Osteoblast (primary cell): Measurements from ENCODE around the gene DIS3L2. TPM values are rescaled to one million over a fixed set of nuclear protein-coding genes. Genes with fewer than 3 reads are reported as not detected.

Experiments
- DNase-seq: peaks from one replicate; pipeline ENCODE4 v3.0.0; 2011; ENCODE audit warnings: low spot score, mixed read lengths; ENCODE audit not compliant: insufficient read length; ENCODE audit errors: missing footprints
- H2AFZ ChIP-seq: 2 replicates; pipeline ENCODE4 v1.6.0; 2011; ENCODE audit warnings: mild to moderate bottlenecking, low read length
- H3K27ac ChIP-seq: 2 replicates; pipeline ENCODE4 v1.5.1; 2011; ENCODE audit warnings: mild to moderate bottlenecking, low read depth, low read length, moderate library complexity
- H3K27me3 ChIP-seq: 2 replicates; pipeline ENCODE4 v1.6.0; 2012; ENCODE audit warnings: mild to moderate bottlenecking, control low read depth, inconsistent platforms, low read length, moderate library complexity; ENCODE audit not compliant: insufficient read depth
- H3K36me3 ChIP-seq: 2 replicates; pipeline ENCODE4 v1.5.1; 2011; ENCODE audit warnings: mild to moderate bottlenecking, low read length, control low read depth, moderate library complexity; ENCODE audit not compliant: insufficient read depth
- H3K4me1 ChIP-seq: 2 replicates; pipeline ENCODE4 v1.5.1; 2011; ENCODE audit warnings: mild to moderate bottlenecking, low read length, control low read depth, moderate library complexity; ENCODE audit not compliant: insufficient read depth
- H3K4me2 ChIP-seq: 2 replicates; pipeline ENCODE4 v1.6.0; 2011; ENCODE audit warnings: mild to moderate bottlenecking, low read length; ENCODE audit not compliant: insufficient read depth
- H3K4me3 ChIP-seq: fragments of 200-600 bp; sonication (generic); 3 replicates; pipeline ENCODE4 v1.5.1; 2012; ENCODE audit warnings: mild to moderate bottlenecking, low read length, inconsistent platforms; ENCODE audit not compliant: insufficient read depth
- H3K79me2 ChIP-seq: 2 replicates; pipeline ENCODE4 v1.6.0; 2012; ENCODE audit warnings: mild to moderate bottlenecking, low read length, control low read depth, inconsistent platforms; ENCODE audit not compliant: insufficient read depth
- H3K9me3 ChIP-seq: 2 replicates; pipeline ENCODE4 v1.5.1; 2011; ENCODE audit warnings: low read depth, low read length, control low read depth
- H4K20me1 ChIP-seq: 2 replicates; pipeline ENCODE4 v1.6.0; 2012; ENCODE audit warnings: mild to moderate bottlenecking, low read length, control low read depth; ENCODE audit not compliant: insufficient read depth
- total RNA-seq: library from RNA; depleted of rRNA; stranded (reverse); fragments of >200 nt; gene quantifications from 2 replicates; pipeline ENCODE4 v1.2.3, GENCODE V29; 2012
- TF ChIP-seq, protein P1 (sequence below): IDR thresholded peaks from 2 replicates; pipeline ENCODE4 v1.5.1; 2011; ENCODE audit warnings: mild to moderate bottlenecking, low read depth, low read length, moderate library complexity; ENCODE audit errors: extremely low read depth

DIS3L2 gene
- total RNA-seq, 1 donor: 28.2 TPM

DNA sequence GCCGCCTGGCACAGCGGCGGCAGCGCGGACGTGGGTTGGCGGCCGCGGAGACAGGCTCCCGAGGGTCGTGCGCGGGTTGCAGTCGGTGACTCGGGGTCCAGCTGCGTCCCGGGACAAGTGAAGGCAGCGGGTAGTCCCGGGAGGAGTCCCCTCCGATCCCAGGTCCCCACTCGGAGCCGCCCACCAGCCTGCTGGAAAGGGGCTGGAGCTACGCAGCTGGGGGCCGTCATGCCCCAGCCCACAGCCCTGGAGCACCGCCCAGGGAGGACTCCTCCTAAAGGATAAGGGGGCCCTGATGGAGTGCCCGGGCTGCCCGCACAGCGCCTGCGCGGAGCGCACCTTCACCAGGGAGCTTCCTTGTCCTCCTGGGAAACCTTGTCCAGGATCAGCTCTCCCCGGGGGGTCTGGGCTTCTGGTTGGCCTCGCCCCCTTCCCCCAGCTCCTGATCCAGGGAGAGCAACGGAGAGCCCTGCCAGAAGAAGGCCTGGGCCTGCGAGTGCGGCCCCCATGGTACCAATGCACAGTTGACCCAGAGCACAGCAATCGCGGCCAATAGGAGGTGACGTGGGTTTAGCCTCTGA, 391.1 kb downstream of the DIS3L2 start:
- H3K4me2 ChIP-seq: no peak overlapping the region
- no peaks in the 10 kb centered on the region for H3K79me2 ChIP-seq
- H4K20me1 ChIP-seq: no peaks in the 10 kb centered on the region
- no peak overlapping the region for H2AFZ ChIP-seq
- no peaks in the 10 kb centered on the region for H3K4me1 ChIP-seq
- peak; percentile 76 for DNase-seq
- no peak overlapping the region for H3K27ac ChIP-seq
- H3K4me3 ChIP-seq: no peak overlapping the region
- no peaks in the 10 kb centered on the region for H3K9me3 ChIP-seq
- peaks cover 49% of the 10 kb centered on the region for H3K27me3 ChIP-seq
- H3K36me3 ChIP-seq: no peaks in the 10 kb centered on the region
- TF ChIP-seq, protein P1, sequence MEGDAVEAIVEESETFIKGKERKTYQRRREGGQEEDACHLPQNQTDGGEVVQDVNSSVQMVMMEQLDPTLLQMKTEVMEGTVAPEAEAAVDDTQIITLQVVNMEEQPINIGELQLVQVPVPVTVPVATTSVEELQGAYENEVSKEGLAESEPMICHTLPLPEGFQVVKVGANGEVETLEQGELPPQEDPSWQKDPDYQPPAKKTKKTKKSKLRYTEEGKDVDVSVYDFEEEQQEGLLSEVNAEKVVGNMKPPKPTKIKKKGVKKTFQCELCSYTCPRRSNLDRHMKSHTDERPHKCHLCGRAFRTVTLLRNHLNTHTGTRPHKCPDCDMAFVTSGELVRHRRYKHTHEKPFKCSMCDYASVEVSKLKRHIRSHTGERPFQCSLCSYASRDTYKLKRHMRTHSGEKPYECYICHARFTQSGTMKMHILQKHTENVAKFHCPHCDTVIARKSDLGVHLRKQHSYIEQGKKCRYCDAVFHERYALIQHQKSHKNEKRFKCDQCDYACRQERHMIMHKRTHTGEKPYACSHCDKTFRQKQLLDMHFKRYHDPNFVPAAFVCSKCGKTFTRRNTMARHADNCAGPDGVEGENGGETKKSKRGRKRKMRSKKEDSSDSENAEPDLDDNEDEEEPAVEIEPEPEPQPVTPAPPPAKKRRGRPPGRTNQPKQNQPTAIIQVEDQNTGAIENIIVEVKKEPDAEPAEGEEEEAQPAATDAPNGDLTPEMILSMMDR: no peak

DNA sequence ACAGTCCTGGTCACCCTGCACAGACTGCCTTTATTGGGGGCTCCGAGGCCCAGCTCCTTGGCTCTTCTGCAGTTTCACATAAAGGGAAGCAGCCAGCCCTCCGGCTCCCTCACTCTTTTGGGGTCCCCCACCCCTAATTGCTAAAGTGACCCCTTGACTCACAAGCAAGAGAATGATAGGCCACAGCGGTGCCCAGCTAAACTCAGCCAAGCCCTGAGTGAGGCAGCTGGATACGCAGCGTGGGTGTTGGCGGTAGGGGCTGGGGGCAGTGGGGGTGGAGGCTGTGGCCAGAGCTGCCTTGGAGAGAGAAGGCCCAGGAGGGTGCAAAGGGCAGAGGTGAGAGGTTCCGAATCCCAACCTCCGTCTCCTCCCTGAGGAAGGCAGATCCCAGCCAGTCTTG, 391.6 kb downstream of the DIS3L2 start:
- TF ChIP-seq, protein P1: no peak
- no peaks in the 10 kb centered on the region for H3K4me1 ChIP-seq
- H3K79me2 ChIP-seq: no peaks in the 10 kb centered on the region
- peaks cover 49% of the 10 kb centered on the region for H3K27me3 ChIP-seq
- peak; percentile 68 for DNase-seq
- no peak overlapping the region for H2AFZ ChIP-seq
- no peak overlapping the region for H3K27ac ChIP-seq
- no peaks in the 10 kb centered on the region for H4K20me1 ChIP-seq
- no peak overlapping the region for H3K4me2 ChIP-seq
- H3K9me3 ChIP-seq: no peaks in the 10 kb centered on the region
- H3K4me3 ChIP-seq: no peak overlapping the region
- no peaks in the 10 kb centered on the region for H3K36me3 ChIP-seq

DNA sequence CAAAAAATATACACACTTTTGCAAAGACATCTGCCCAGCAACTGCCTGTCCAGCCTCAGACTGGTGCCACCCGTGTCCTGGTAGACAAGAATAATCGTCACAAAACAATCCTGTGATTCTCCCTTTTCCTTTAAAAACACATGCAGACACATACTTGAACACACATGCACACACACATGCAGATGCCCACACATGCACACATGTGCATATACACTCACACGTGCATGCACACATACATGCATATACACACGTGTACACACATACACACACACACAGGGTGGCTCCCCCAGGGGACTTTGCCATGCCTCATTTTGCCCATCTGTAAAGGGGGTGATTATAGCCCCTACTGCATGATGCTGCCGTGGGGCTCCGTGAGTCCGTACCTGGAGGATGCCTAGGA, 392.1 kb downstream of the DIS3L2 start:
- Histone ChIP-seq H3K79me2 (no peaks in the 10 kb centered on the region), H3K9me3 (no peaks in the 10 kb centered on the region), H3K36me3 (no peaks in the 10 kb centered on the region), H3K27me3 (peaks cover 49% of the 10 kb centered on the region), H3K4me1 (no peaks in the 10 kb centered on the region), H4K20me1 (no peaks in the 10 kb centered on the region), H2AFZ (no peak overlapping the region), H3K27ac (no peak overlapping the region), H3K4me2 (no peak overlapping the region), H3K4me3 (no peak overlapping the region)
- TF ChIP-seq, protein P1: no peak
- no peak for DNase-seq

GRCh38 chr2:232354069-232354468, 392.6 kb downstream of the DIS3L2 start:
- no peak overlapping the region for H2AFZ ChIP-seq
- H3K4me3 ChIP-seq: no peak overlapping the region
- H4K20me1 ChIP-seq: no peaks in the 10 kb centered on the region
- no peaks in the 10 kb centered on the region for H3K79me2 ChIP-seq
- no peaks in the 10 kb centered on the region for H3K4me1 ChIP-seq
- peak; percentile 64 for DNase-seq
- H3K9me3 ChIP-seq: no peaks in the 10 kb centered on the region
- H3K4me2 ChIP-seq: no peak overlapping the region
- TF ChIP-seq, protein P1: no peak
- H3K27ac ChIP-seq: no peak overlapping the region
- H3K36me3 ChIP-seq: no peaks in the 10 kb centered on the region
- peaks cover 47% of the 10 kb centered on the region for H3K27me3 ChIP-seq
